D721Med (cell line): ENCODE results near the gene SEC31A.
"Not testable (repeated sequence)": the region's sequence is repeated elsewhere in the genome, so short reads cannot be mapped to it uniquely, and the experiment has no call there.

Experiments used
- DNase-seq: peaks from one replicate; pipeline ENCODE4 v3.0.0; 2011; ENCODE audit warnings: low spot score; ENCODE audit not compliant: insufficient read length
- FAIRE-seq: peaks from 2 replicates; lab custom pipeline; 2011; peaks lifted over from hg19 to GRCh38; lab: Jason Lieb, UNC
- CTCF ChIP-seq: IDR thresholded peaks from 2 replicates; pipeline ENCODE4 v1.5.1; 2012; ENCODE audit warnings: mild to moderate bottlenecking, control low read depth; ENCODE audit not compliant: insufficient read depth; ENCODE audit errors: missing control alignments

The SEC31A gene

GRCh38 chr4:82919386-82919785, 28.4 kb upstream of the SEC31A start:
- FAIRE-seq (no peak), DNase-seq (no peak)
- no peak for TF ChIP-seq CTCF

GRCh38 chr4:82918091-82918490, 27.1 kb upstream of the SEC31A start:
- DNase-seq (no peak), FAIRE-seq (no peak)
- no peak for TF ChIP-seq CTCF

GRCh38 chr4:82913968-82914367, 23.0 kb upstream of the SEC31A start:
- not testable (repeated sequence) for FAIRE-seq, DNase-seq

- DNase-seq: no peak
- TF ChIP-seq CTCF: no peak
- no peak for FAIRE-seq
Measured at GRCh38 chr4:82913305-82913704, 22.4 kb upstream of the SEC31A start.

- TF ChIP-seq CTCF: no peak
- DNase-seq: no peak
- no peak for FAIRE-seq
Measured at GRCh38 chr4:82909326-82909725, 18.4 kb upstream of the SEC31A start.

- no peak for TF ChIP-seq CTCF
- DNase-seq (no peak), FAIRE-seq (no peak)
Measured at GRCh38 chr4:82906469-82906868, 15.5 kb upstream of the SEC31A start.

- FAIRE-seq: peak; percentile 56
- no peak for TF ChIP-seq CTCF
- no peak for DNase-seq
Measured at GRCh38 chr4:82905205-82905604, 14.3 kb upstream of the SEC31A start.

- TF ChIP-seq CTCF: no peak
- FAIRE-seq: no peak
- no peak for DNase-seq
Measured at GRCh38 chr4:82903737-82904136, 12.8 kb upstream of the SEC31A start.
